Stimulated activated CD4-positive, alpha-beta T cell treated with anti-CD3 and anti-CD28 coated beads, Interleukin-1b, Interleukin-23, amount 100 ng/mL, for 1 hour (primary cell): ENCODE measurements around the gene TESK1.

Source experiments
- DNase-seq, 2 donors: peaks; one replicate each; pipeline ENCODE4 v3.0.0-alpha.2; 2020; ENCODE audit warnings: low read depth in 2 of 2

Gene TESK1

DNA sequence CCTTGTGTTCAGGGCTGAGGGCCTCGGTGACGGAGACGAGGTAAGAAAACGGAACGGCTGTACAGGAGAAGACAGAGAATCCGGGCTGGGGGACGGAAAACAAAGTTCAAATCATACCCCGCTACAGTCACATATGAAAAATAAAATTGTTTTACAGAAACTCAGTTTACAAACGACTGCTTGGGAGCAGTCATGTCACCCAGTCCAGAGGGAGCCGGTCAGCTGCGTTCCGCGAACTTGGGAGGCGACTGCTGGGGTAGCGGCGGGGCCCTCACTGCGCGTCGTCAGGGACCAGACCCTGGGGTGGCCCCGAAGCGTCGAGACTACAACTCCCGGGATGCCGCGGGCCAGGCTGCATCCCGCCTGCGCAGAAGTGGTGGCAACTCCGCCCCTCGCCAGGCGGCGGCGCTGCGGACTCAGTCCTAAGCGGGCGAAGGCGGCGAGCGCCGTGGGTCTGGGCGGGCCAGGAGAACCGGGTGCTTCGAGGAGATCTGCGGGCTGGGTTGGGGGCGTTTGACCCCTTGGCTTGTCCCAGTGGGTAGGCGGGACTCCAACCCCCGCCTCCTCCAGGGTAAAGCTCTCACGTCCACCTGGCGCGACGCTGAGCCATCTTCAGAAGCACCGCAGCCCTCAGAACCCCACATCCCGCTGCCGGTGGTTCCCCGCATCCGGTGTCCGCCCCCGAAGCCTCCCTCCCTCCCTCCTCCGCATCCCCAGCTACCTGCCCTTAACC is 41.6 kb downstream of the TESK1 start:
- peak; percentile 75 to 89 for DNase-seq

DNA sequence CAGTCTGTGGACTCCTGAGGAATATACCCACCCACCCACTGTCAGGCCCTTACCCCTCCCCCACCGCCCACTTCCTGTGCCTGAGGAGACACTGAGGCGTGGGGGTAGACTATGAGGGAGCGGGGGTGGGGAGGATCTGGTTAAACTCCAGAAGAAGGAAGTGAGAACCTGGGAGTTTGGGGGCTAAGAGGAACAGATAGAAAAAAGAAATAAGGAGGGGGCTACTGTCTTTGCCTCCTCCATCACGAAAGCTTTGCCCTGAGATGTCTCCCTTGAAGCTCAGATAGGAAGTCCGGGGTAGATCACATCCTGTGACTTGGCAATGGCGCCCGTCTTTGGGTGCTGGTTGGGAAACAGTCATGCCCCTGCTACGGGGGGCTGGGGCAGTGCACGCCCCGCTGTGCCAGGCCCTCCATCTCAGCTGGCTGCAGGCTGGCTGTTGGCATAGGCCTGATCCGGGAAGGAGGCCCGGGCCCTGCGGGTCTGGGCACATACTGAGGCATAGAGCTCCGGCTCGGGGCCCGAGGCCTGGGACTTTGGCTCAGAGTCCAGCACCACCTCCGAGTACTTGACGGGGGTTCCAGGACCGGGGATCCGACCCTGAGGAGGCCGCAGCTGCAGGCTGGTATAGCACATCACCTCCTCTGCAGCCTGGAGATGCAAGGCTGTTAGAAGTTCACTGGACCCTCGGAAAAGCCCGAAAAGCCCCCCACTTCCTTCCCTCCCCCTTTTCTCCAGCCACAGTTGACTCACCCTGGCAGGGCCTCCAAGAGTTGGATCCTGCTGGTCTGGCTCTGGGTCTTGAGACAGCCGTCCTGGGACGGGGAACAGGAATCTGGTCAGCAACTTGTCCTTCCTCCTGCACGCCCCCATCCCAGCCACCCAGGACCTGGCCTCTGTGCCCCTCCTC is 44.6 kb downstream of the TESK1 start:
- DNase-seq = no peak

DNA sequence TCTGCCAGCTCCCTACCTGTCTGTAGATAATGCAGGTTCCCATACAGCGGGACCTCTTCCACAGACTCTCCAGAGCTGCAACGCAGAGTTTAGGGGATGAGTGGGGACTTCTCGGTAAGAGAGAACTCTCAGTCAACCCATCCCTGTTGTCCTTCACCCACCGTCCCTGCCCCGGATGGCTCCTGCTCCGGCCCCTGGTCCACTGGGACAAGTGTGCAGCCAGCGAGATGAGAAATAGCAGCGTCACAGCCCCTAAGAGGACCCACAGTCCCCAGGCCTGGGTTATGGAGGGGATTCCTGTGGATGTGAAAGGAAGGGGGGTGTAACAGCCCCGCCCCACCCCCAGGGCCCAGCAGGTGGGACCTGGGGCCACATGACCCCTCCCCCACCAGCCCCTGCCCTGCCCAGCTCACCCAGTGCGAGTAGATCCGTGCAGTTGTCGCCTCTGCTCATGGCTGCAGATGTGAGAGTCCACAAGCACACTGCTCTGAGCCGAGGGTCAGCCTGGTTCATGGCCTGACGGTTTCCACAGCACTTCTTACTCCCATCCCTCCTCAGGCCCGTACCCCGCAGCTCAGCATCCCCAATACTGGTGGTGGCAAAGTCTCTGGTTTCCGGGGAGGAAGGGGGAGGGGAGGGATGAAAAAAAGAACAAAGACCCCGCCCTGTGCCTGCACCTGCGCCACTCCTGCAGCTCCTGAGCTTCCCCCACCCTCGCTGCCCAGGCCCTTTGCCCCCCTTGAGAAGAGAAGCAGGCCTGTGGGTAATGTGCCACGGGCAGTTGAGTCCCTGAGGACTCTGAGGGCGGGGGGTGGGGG is 45.5 kb downstream of the TESK1 start, which contains the start of gene SIT1:
Gene SIT1 (minus strand): TSS at position 591 of the 818 bp plus-strand sequence. CDS start 78 bp downstream, at position 513.
- DNase-seq = no peak

DNA sequence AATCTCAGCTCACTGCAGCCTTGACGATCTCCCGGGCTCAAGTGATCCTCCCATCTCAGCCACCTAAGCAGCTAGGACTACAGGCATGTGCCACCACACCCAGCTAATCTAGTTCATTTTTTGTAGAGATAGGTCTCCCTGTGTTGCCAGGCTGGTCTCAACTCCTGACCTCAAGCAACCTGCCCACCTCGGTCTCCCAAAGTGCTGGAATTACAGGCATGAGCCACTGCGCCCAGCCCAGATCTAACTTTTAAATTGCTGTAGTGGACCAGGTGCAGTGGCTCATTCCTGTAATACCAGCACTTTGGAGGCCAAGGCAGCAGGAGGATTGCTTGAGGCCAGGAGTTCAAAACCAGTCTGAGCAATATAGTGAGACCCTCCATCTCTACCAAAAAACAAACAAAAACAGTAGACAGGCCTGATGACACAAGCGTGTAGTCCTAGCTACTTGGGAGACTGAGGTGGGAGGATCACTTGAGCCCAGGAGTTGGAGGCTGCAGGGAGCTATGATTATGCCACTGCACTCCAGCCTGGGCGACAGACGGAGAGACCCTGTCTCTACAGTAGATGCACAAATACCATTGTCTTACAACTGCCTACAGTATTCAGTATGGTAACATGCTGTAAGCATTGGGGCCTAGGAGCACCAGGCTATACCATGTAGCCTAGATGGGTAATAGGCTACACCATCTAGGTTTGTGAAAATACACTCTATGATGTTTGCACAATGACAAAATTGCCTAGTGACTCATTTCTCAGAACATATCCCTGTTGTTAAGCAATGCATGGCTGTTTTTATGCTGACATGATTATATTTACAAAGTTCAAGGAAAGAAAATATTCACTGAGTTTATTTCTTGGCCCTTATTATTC is 47.1 kb downstream of the TESK1 start:
- no peak for DNase-seq

DNA sequence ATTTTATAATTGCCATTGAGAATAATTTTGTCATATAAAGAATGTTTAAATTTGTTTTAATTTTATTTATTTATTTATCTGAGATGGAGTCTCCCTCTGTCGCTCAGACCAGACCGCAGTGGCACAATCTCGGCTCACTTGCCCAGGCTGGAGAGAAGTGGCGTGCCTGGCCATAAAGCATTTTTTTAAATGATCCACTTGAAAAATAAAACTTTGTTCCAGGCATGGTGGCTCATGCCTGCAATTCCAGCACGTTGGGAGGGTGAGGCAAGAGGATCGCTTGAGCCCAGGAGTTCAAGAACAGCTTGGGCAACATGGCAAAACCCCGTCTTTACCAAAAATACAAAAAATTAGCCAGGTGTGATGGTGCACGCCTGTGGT is 47.8 kb downstream of the TESK1 start:
- DNase-seq = no peak

DNA sequence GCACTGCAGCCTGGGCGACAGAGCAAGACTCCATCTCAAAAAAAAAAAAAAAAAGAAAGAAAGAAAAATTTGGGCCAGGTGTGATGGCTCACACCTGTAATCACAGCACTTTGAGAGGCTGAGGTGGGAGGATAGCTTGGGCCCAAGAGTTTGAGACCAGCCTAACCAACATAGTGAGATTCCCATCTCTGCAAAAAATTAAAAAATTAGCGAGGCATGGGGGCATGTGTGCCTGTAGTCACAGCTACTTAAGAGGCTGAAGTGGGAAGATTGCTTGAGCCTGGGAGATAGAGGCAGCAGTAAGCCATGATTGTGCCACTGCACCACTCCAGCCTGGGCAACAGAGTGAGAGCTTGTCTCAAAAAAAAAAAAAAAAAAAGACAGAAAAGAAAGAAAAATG is 48.5 kb downstream of the TESK1 start:
- no peak for DNase-seq

DNA sequence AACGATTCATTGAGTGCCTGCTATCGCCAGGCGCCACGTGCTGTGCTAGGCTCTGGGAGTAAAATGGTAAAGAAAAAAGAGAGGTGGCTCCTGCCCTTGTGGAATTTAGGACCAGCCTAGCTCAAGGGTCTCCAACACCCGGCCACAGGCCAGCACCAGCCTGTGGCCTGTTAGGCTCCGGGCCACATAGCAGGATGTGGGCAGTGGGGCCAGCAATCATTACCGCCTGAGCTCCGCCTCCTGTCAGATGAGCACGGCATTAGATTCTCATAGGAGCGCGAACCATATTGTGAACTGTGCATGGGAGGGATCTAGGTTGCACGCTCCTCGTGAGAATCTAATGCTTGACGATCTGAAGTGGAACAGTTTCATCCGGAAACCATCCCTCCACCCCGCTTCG is 51.3 kb downstream of the TESK1 start:
- DNase-seq = no peak

DNA sequence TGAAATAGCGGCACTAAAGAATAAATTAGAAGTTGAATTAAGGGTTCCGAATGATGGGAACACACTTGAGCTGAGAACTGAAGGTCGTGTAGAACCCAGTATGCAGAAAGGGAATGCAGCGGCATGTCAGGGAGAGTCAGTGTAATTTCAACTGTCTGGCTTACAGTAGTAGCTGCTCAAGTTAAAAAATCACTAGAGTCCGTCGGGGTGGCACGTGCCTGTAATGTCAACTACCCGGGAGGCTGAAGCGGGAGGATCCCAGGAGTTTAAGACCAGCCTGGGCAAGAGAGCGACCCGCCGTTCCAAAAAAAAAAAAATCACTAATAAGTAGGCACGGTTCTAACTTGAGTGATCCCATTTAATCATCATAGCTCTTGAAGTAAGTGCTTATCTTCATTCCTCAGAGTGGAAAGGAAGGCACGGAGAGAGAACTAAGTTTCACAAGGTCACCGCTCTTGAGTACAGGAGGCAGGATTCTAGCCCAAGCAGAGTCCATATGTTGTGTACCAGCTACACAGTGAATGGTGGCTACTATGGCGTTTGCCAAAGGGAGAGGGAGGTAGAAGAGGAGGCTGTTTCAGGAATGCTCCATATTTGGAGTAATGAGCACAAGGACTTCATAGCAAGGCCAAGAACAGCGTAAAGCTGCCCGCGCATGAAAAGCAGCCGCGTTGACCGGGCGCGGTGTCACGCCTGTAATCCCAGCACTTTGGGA is 51.9 kb downstream of the TESK1 start:
- DNase-seq = no peak

DNA sequence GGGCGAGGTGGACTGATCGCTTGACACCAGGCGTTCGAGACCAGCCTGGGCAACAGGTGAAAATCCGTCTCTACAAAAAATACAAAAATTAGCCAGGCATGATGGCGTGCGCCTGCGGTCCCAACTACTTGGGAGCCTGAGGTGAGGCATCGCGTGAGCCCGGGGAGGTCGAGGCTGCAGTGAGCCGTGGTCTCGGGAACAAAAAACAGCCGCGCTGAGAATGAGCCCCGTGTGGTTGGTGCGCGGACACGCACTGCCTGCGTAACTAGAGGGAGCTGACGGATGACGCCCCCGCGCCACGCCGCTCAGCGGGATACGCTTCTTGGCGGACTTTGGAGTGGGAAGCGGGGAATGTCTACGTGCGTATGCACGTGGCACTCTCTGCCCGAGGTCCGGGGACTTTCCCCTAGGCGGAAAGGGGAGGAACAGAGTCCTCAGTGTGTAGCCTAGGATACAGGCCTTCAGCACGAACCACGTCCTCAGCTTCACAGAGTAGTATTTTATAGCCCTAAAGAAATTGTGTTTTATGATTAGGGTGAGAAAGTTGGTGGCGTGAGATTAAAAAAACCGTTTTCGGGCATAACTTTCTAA is 52.6 kb downstream of the TESK1 start, which contains the start of gene RMRP:
Gene RMRP (minus strand): TSS at position 474 of the 591 bp plus-strand sequence.
- DNase-seq = peak; percentile 67 to 83

DNA sequence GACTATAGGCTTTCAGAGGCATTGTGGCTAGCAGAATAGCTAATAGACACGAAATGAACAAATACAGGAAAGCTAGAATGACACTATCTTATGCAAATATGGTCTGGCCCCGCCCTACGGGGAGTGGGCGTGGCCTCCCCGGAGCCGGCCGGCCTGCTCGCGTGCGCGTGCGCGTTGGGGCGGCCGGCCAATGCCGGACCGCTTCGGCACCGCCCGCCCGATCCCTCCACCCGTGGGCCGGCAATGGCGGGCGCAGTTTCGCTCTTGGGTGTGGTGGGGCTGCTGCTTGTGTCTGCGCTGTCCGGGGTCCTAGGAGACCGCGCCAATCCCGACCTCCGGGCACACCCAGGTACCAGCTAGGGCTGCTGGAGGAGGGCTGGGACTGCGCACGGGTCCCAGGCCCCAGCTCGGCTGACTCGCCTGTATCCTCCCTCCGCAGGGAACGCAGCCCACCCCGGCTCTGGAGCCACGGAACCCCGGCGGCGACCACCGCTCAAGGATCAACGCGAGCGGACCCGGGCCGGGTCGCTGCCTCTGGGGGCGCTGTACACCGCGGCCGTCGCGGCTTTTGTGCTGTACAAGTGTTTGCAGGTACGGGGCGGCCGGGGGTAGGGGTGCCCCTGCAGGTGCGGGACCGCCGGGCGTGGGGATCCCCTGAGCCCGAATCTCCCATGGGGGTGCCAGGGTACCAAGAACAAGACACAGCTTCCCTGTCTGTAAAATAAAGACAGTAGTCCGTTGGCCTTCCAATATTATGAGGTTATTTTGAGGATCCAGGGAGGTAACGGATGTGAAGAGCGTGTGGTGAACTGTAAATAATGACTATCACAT is 53.3 kb downstream of the TESK1 start, which contains the start of gene CCDC107:
Gene CCDC107 (plus strand): TSS at position 156 of the 831 bp plus-strand sequence. CDS start 88 bp downstream, at position 244.
- peak; percentile 67 to 68 for DNase-seq

DNA sequence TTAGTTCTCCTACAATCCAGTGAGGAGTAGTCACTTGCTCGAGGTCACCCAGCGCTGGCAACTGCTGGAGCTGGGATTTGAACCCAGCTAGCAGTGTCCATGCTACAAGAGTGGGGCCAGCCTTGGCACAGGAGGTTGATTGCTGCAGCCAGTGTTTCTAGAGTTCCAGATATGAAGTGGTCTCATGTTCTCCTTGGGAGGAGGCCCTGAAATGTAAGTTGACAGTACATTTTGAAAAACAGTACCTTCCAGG is 53.8 kb downstream of the TESK1 start:
- DNase-seq = no peak

DNA sequence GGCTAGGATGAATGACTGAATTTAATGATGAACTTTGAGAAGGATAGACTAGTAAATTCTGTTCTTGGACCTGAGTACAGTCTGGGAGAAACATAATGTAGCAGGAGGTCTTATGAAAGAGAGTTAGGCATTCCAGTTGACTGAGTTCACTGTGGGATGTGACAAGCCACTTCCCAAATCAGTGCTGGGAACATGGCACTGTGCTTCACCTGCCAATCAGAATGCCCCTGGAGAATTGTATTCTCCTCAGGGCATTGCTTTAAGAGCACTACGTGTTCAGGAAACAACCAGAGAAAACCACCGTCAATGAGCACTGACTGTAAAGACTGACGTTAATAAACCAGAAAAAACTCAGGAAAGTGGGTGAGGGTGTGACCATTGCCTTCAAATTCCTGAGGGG is 54.3 kb downstream of the TESK1 start:
- DNase-seq = no peak
